Effector memory CD4-positive, alpha-beta T cell (primary cell): ENCODE measurements around the gene CYSLTR2.

ENCODE experiments used
- DNase-seq, 3 donors: peaks; one replicate each; pipeline ENCODE4 v3.0.0-alpha.2; 2020
- H3K27ac ChIP-seq: 2 replicates; pipeline ENCODE4 v1.7.0; 2013; ENCODE audit warnings: mild to moderate bottlenecking, low read length, moderate library complexity; ENCODE audit not compliant: insufficient read depth, poor library complexity, severe bottlenecking
- H3K27me3 ChIP-seq: replicated peaks from 2 replicates; pipeline ENCODE4 v1.7.0; 2013; ENCODE audit warnings: mild to moderate bottlenecking, low read length; ENCODE audit not compliant: insufficient read depth, control insufficient read depth, poor library complexity, severe bottlenecking
- H3K36me3 ChIP-seq: 2 replicates; pipeline ENCODE4 v1.7.0; 2013; ENCODE audit warnings: mild to moderate bottlenecking, low read length, moderate library complexity; ENCODE audit not compliant: control insufficient read depth, insufficient read depth
- H3K4me1 ChIP-seq: 2 replicates; pipeline ENCODE4 v1.7.0; 2013; ENCODE audit warnings: low read length, mild to moderate bottlenecking; ENCODE audit not compliant: control insufficient read depth, insufficient read depth, poor library complexity, severe bottlenecking
- H3K4me3 ChIP-seq: 2 replicates; pipeline ENCODE4 v1.7.0; 2013; ENCODE audit warnings: low read length, low read depth, mild to moderate bottlenecking; ENCODE audit not compliant: insufficient read depth, poor library complexity, severe bottlenecking
- H3K9me3 ChIP-seq: 2 replicates; pipeline ENCODE4 v1.7.0; 2013; ENCODE audit warnings: mild to moderate bottlenecking, low read length, moderate library complexity; ENCODE audit not compliant: control insufficient read depth

CYSLTR2 gene

GRCh38 chr13:48643159-48643558 lies 10.6 kb upstream of the CYSLTR2 start:
- H3K36me3 ChIP-seq = no peaks in the 10 kb centered on the region
- H3K27me3 ChIP-seq = no peaks in the 10 kb centered on the region
- H3K9me3 ChIP-seq = no peaks in the 10 kb centered on the region
- no peak overlapping the region for H3K4me3 ChIP-seq
- H3K4me1 ChIP-seq = no peaks in the 10 kb centered on the region
- no peak for DNase-seq
- H3K27ac ChIP-seq = no peak overlapping the region

GRCh38 chr13:48644141-48644540 lies 9.6 kb upstream of the CYSLTR2 start:
- no peak overlapping the region for H3K4me3 ChIP-seq
- H3K27me3 ChIP-seq = no peaks in the 10 kb centered on the region
- no peak overlapping the region for H3K27ac ChIP-seq
- H3K9me3 ChIP-seq = no peaks in the 10 kb centered on the region
- DNase-seq = no peak
- H3K36me3 ChIP-seq = no peaks in the 10 kb centered on the region
- no peaks in the 10 kb centered on the region for H3K4me1 ChIP-seq

- no peaks in the 10 kb centered on the region for H3K9me3 ChIP-seq
- no peak for DNase-seq
Measured at GRCh38 chr13:48644951-48645350, 8.8 kb upstream of the CYSLTR2 start.

GRCh38 chr13:48645845-48646244 lies 7.9 kb upstream of the CYSLTR2 start:
- Histone ChIP-seq H3K9me3 (no peaks in the 10 kb centered on the region), H3K4me1 (no peaks in the 10 kb centered on the region), H3K27me3 (no peaks in the 10 kb centered on the region), H3K36me3 (no peaks in the 10 kb centered on the region), H3K27ac (no peak overlapping the region), H3K4me3 (no peak overlapping the region)
- DNase-seq = no peak

More at GRCh38 chr13:48644951-48645350, 8.8 kb upstream of the CYSLTR2 start:
- H3K4me3 ChIP-seq = no peak overlapping the region
- no peaks in the 10 kb centered on the region for H3K27me3 ChIP-seq
- no peak overlapping the region for H3K27ac ChIP-seq
- no peaks in the 10 kb centered on the region for H3K4me1 ChIP-seq
- H3K36me3 ChIP-seq = no peaks in the 10 kb centered on the region

GRCh38 chr13:48646791-48647190 lies 6.9 kb upstream of the CYSLTR2 start:
- Histone ChIP-seq H3K27ac (no peak overlapping the region), H3K4me3 (no peak overlapping the region), H3K36me3 (no peaks in the 10 kb centered on the region), H3K27me3 (no peaks in the 10 kb centered on the region), H3K9me3 (no peaks in the 10 kb centered on the region), H3K4me1 (no peaks in the 10 kb centered on the region)
- no peak for DNase-seq

- H3K4me1 ChIP-seq = no peaks in the 10 kb centered on the region
- H3K27ac ChIP-seq = no peak overlapping the region
- H3K4me3 ChIP-seq = no peak overlapping the region
- no peaks in the 10 kb centered on the region for H3K9me3 ChIP-seq
- no peak for DNase-seq
- no peaks in the 10 kb centered on the region for H3K36me3 ChIP-seq
- no peaks in the 10 kb centered on the region for H3K27me3 ChIP-seq
Measured at GRCh38 chr13:48647625-48648024, 6.1 kb upstream of the CYSLTR2 start.

- DNase-seq = no peak
- no peaks in the 10 kb centered on the region for H3K27me3 ChIP-seq
- no peaks in the 10 kb centered on the region for H3K36me3 ChIP-seq
- H3K27ac ChIP-seq = no peak overlapping the region
- H3K9me3 ChIP-seq = no peaks in the 10 kb centered on the region
- peaks cover 6% of the 10 kb centered on the region for H3K4me1 ChIP-seq
- H3K4me3 ChIP-seq = no peak overlapping the region
Measured at GRCh38 chr13:48648446-48648845, 5.3 kb upstream of the CYSLTR2 start.

- Histone ChIP-seq H3K27ac (peak overlapping the region; percentile 83), H3K4me3 (no peak overlapping the region), H3K36me3 (no peaks in the 10 kb centered on the region), H3K9me3 (no peaks in the 10 kb centered on the region), H3K4me1 (peaks cover 6% of the 10 kb centered on the region), H3K27me3 (no peaks in the 10 kb centered on the region)
- no peak for DNase-seq
Measured at GRCh38 chr13:48652851-48653471, 768 bp upstream of the CYSLTR2 start.

GRCh38 chr13:48654511-48654910 lies 782 bp downstream of the CYSLTR2 start:
- H3K4me1 ChIP-seq = peaks cover 6% of the 10 kb centered on the region
- H3K27ac ChIP-seq = peak overlapping the region; percentile 83
- H3K9me3 ChIP-seq = no peaks in the 10 kb centered on the region
- peak overlapping the region; percentile 49 for H3K4me3 ChIP-seq
- no peaks in the 10 kb centered on the region for H3K27me3 ChIP-seq
- no peaks in the 10 kb centered on the region for H3K36me3 ChIP-seq
- DNase-seq = no peak

GRCh38 chr13:48655291-48655690 lies 1.6 kb downstream of the CYSLTR2 start:
- DNase-seq = no peak
- no peaks in the 10 kb centered on the region for H3K9me3 ChIP-seq
- peak overlapping the region; percentile 49 for H3K4me3 ChIP-seq
- H3K27me3 ChIP-seq = no peaks in the 10 kb centered on the region
- H3K4me1 ChIP-seq = peaks cover 6% of the 10 kb centered on the region
- no peaks in the 10 kb centered on the region for H3K36me3 ChIP-seq
- H3K27ac ChIP-seq = peak overlapping the region; percentile 3
